NCI-H524 (cell line): Measurements from ENCODE around the gene MT1G.
"Not testable (repeated sequence)": the region's sequence is repeated elsewhere in the genome, so short reads cannot be mapped to it uniquely, and the experiment has no call there.

Experiments used
- DNase-seq, 2 experiments: peaks; one replicate each; lab custom pipeline; 2025; lab: John Stamatoyannopoulos, UW

Gene MT1G

DNA sequence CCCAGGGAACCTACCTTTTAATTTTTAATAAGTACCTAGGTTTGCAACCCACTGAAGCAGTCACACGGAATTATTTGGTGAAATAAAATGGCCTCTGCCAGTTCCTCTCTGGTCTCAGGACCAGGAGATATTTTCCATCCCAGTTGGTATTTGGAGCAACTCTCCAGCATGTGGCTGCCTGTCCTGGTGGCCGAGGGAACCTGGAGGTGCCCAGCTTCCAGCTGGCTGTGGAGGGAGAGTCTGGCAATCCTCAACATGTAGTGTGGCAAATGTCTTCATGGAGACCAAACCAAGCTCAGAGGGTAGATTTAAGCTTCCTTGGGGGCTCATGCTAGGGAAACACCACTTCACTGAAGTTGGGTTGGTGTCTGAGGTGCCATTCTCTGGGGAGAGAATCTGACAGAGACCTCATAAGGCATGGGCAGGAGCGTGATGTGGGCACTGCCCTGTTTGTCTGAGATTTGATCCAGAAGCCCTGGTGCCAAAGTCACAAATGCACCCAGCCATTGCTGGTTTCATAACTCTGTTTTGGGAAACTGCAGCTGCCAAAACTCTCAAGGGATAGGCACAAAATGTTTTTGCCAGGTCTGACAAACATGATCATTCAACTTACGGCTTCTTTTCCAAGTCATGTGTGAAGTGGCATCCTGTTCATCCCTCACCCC, 17.2 kb upstream of the MT1G start:
- no peak for DNase-seq

DNA sequence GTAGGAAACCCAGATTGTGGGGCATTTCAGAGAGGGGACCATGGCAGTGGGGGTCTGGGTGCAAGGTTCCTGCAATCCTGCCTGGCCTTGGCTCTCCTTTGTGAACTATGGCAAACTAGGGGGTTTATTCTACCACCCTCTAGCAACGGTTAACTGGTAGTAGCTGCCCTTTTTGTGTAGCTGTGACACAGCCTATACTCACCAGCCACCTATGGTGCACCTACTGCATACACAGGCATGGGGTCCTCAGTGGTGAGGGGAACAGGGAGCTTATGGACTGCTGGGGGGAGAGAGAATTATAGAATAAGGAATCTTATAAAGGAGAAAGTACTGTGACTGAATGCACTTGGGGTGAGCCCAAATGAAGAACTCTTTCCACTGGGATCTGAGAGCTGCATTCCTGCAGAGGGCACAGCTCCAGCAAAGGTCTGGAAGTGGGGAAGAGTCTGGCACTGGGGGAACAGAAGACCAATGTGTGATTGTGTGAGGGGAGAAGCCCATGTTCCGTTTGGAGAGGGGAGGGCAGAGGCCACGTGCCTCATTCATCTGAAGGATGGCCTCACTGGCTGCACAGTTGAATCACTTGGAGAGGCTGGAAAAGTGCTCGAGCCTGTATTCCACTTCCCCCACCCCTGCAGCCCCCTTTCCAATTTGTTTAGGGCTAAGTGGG, 16.5 kb upstream of the MT1G start:
- DNase-seq, result no peak

DNA sequence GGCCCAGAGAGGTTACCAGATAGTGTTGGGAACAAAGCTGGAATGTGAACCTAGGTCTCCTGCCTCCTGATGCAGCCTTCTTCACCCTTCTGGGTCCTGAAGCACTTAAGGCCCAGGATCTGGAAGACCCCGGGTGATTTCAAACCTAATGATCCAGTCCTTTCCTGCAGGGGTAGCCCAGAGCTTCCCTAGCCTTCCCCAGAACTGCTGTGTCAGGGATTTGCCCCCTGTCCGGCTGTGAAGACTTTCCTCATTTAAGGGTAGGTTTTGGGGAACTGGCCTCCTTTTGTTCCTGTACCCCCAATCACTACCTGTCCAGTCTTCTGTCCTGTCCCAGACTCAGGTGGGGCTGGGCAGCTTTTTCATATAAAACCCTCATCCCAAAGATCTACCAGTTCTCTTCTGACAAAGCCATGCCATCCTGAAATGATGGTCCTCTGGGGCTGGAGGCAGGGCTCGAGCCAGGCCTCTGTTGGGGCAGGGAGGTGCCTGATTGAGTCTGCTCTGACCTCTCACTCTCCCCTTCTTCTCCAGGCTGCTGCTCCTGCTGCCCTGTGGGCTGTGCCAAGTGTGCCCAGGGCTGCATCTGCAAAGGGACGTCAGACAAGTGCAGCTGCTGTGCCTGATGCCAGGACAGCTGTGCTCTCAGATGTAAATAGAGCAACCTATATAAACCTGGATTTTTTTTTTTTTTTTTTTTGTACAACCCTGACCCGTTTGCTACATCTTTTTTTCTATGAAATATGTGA, 15.7 kb upstream of the MT1G start:
- no peak for DNase-seq

DNA sequence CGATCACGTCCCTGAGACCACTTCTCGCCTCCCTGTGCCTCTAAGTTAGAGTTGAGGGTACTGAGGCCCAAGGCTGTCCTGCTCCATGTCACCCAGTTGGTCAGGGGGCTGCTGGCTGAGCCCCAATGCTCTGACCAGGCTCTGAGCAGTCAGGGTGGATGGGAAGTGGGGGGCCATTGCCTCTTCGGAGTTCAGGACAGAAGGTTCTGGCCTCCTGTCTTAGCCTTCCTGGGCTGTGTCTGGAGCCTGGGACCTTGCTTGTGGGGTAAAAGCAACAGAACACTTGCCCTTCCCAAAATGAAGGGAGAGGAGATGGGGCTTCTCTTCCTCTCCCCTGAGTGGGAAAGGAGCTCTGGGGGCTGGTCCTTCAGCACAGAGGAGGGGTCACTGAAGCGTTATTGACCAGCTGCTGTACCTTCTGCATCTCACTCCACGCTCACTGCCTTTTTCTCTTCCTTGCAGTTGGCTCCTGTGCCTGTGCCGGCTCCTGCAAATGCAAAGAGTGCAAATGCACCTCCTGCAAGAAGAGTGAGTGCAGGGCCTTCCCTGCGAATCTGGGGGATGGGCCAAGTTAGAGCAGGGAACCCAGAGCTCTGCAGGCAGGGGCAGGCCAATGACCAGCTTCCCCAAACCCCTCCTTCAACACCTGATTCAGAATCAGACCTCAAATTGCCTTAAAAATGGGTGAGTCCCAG, 15.0 kb upstream of the MT1G start:
- DNase-seq, result peak in 1 of 2 experiments; percentile 67

DNA sequence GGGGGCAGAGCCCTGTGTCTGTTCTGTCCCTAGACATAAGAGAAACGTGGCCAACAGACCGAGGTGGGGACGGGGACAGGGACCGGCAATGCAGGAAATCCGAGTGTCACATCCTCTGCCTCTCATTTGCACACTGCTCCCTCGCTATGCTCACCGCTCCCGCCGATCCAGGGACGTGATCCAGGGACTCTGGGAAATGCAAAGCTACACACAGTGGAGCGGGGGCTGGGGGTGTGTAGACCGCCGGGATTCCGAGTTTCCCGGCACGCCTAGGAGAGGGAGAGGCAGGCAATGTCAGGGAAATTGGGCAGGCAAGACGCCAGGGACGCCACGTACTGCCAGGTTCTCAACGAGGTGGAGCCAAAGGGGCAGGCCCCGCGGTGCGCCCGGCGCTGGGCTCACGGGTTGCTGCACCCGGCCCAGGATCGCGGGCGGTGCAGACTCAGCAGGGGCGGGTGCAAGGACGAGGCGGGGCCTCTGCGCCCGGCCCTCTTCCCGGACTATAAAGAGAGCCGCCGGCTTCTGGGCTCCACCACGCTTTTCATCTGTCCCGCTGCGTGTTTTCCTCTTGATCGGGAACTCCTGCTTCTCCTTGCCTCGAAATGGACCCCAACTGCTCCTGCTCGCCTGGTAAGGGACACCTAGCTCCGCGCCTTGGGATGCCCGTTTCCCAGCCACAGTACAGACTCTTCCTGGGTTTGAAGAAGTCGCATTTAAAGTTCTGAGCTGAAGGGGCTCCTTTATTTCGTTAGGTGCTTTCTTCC, 14.3 kb upstream of the MT1G start, which contains the start of gene MT1X:
Gene MT1X (plus strand): TSS at position 532 of the 764 bp plus-strand sequence. CDS start 71 bp downstream, at position 603.
- DNase-seq, result peak; percentile 66 to 92

DNA sequence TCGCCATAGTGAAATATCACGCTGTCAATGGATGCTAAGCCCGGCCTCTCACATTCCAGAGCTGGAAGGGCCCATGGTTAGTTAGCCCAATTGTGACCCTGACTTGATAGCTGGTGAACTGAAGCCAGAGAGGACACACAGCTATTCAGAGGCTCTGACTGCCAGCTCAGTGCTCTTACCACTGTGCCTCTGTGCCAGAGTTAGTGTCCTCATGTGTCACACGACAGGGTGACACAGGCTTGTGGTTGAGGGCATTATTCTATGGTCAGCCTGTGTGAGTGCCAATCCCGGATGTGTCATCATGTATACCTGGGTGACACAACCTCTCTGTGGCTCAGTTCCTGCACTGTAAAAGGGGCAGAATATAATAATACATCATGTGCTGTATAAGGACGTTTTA, 12.0 kb upstream of the MT1G start:
- DNase-seq, result no peak

DNA sequence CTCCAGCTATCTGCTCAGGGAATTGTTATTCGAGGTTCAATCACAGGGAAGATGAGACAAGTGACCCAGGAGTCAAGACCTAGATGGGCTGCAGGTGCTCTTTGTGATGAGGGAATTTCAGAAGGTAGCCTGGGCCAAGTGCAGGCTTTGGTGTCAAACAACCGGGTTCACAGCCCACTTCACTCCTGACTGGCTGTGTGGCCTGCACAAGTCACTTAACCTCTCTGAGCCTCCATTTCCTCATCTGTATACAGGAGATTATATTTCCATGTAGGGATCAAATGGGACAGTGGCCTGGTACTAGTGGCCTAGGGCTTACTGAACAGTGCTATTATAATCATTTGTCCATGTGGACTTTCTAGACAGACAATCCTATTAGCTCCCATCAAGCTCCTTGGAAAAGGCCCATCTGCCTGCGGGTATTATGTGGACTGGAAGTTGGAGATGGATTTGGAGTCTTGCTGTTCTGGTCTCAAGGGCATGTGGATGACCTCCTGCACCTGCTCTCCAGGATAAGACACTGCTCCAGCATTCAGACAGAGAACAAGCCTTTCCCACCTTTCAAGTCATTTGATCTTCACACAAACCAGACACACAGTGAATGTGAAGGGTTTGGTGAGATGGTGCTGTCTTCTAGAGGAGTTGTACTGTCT, 11.3 kb upstream of the MT1G start:
- DNase-seq, result peak in 1 of 2 experiments; percentile 66

DNA sequence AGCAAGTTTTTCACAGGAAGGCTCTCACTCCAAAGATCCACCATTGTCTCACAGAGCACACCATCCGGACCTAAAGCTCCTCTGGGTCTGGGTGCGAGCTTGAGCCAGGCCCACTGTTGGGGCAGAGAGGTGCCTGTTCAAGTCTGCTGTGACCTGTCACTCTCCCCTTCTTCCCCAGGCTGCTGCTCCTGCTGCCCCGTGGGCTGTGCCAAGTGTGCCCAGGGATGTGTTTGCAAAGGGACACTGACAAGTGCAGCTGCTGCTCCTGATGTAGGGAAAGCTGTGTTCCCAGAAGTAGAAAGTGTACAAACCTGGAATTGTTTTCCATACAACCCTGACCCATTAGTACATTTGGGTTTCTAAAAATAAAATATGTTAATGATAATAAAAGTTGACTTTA, 9.6 kb upstream of the MT1G start:
- DNase-seq, result no peak

DNA sequence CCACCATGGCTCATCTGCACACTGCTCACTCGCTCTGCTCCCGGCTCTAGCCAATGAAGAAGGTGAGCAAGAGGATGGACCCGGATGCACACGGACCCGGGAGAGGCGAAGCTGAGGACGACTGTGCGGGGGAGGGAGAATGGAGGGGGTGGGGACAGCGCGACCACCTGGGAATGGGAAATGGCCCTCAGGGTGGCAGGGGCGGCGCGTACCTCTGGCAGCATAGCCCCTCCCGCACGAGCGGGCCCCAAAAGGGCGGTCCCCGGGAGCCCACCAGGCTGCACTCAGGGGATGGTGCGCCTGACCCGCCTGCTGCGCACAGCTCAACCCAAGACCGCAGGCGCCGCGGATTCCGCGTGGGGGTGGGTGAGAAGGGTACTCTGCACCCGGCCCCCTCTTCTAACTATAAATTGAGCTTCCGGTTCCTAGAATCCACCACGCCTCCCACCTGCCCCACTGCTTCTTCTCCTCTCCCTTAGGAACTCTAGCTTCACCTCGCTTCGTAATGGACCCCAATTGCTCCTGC, 7.9 kb upstream of the MT1G start:
- DNase-seq, result no peak

DNA sequence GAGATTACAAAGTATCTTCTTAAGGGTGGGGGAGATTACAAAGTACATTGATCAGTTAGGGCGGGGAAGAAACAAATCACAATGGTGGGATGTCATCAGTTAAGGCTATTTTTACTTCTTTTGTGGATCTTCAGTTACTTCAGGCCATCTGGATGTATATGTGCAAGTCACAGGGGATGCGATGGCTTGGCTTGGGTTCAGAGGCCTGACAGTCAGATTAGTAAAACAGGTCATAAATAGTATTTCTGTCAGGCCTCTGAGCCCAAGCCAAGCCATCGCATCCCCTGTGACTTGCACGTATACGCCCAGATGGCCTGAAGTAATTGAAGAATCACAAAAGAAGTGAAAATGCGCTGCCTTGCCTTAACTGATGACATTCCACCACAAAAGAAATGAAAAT, 6.7 kb upstream of the MT1G start:
- DNase-seq, result not testable (repeated sequence)

DNA sequence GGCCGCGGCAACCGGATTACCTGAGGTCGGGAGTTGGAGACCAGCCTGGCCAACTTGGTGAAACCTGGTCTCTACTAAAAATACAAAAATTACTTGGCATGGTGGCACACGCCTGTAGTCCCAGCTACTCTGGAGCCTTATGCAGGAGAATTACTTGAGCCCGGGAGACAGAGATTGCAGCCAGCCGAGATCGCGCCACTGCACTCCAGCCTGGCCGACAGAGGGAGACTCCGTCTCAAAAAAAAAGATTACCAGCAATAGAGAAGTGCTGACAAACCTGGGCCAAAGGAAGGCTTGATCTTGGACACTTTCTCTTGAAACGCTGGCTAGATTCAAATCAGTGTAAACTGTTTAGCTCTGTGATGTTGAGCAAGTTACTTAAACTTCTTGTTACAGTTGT, 6.1 kb upstream of the MT1G start:
- peak in 1 of 2 experiments; percentile 35 for DNase-seq

DNA sequence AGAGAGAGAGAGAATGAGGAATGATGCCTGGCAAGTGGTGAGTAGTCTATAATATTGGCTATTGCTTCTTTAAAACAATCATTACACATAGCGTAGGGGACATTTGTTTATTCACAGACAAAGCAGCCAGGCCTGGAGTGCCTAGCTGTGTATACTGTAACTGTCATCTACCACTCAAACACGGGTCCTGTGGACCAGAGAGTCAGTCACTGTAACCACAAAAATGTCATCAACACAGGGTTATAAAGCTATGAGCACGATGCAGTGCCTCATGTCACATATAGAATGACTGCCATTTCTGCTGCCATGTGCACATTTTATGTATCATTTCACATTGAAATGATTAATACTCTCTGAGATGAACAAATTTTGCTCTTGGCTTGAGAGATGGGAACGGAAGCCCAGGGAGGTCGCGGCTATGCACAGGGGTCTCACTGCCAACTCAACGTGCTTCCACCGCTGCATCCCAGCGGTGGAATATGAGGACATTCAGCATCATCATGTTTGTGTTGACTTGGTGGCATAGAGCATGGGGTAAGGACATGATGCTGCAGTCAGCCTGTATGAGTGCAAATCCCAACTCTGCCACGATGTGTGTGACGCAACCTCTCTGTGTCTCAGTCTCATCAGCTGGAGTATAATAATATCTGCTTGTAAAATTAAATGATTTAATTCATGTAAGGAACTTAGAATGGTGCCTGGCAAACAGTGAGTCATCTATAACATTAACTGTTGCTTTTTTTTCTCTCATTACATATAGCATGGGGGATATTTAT, 5.1 kb upstream of the MT1G start:
- DNase-seq, result no peak

DNA sequence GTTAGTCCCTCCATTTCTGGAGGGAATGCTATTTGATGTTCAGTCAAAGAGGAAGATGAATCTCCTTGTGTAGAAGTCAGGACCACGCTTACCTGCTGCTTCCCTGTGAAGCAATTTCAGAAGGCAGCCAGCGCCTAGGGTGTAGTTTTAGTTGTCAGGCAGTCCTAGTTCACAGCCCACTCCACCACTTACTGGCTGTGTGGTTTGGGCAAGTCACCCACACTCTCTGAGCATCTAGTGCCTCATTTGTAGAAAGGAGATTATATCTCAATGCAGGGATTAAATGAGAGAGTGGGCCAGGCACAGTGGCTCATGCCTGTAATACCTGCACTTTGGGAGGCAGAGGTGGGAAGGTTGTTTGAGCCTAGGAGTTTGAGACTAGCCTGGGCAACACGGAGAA, 4.3 kb upstream of the MT1G start:
- not testable (repeated sequence) for DNase-seq

DNA sequence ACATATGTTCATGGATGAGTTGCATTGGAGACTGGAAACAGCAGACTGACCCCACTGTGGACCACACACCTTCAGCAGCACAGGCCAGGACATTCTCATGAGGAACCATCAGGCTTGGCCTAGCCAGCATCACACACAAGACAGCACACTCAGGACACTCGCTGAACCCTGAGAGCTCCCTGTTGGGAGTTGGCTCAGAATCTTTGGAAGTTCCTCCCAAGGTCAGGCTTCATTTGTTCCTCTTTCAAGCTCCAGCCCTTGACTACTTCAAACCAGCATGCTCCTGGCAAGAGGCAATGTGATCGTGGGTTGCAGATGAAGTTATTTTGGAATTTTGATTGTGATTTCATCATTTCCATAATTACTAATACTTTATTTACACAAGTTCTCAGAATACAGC, 3.8 kb upstream of the MT1G start:
- DNase-seq, result not testable (repeated sequence)

DNA sequence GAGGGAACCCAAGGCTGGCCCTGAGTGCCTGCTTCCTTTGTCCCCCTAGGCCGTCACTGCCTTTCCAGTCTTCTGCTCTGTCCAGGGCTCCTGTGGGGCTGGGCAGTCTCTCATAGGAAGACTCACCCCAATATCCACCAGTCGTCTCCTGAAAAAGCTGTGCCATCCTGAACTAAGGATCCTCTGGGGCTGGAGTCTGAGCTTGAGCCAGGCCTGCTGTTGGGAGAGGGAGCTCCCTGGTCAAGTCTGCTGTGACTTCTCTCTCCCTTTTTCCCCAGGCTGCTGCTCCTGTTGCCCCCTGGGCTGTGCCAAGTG, 2.7 kb upstream of the MT1G start:
- DNase-seq, result no peak

DNA sequence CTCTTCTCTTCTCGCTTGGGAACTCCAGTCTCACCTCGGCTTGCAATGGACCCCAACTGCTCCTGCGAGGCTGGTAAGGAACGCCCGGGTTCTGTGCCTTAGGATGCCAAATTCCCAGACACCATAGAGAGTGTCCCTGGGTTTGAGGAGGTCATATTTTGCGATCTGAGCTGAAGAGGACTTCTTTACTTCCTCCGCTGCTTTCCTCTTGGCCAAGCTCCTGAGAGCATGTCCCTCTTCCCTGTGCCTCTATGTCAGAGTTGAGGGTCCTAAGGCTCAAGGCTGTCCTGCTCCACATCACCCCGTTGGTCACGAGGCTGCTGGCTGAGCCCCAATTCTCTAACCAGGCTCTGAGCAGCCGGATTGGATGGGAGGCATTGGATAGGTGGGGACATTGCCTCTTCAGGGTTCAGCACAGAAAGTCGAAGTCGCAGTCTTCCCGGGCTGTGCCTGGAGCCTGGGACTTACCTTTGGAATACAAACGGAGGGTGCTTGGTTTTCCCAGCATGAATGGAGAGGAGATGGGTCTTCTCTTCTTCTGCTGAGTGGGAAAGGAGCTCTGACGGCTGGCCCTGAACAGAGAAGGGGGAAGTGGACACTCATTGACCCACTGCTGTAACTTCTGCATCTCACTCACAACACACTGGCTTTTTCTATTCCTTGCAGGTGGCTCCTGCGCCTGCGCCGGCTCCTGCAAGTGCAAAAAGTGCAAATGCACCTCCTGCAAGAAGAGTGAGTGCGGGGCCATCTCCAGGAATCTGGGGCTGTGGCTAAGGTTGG, 2.2 kb upstream of the MT1G start:
- no peak for DNase-seq

DNA sequence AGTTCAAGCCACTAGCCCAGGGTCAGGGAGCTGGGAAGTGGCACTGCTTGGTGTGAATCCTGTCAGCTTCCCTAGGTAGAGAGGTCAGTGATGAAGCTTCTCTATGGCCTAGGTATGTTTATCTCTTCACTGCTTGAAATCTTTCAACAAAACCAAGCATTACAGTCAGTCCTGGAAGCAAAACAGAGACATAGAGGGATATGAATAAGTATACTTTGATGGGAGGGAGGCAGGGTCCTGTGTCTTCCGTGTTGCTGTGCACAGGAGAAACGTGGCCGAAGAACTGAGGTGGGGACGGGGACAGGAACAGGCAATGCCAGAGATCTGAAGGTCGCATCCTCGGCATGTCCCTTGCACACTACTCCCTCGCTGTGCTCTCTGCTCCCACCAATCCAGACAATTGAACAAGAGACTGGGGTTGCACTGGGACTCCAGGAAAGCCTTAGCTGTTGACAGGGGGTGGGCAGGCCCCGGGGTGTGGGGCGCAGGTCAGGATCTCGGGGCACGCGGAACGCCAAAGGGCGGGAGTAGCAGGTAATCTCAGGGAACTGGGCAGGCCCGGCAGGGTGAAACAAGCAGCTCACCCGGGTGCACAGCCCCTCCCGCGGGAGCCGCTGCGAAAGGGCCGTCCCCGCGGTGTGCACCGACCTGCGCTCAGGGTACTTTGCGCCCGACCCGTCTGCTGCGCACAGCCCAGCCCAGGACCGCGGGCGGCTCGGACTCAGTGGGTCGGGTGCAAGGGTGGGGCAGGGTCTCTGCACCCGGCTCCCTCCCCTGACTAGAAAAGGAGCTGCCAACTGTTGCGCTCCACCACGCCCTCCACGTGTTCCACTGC, 1.4 kb upstream of the MT1G start, which contains the start of gene MT1H:
Gene MT1H (plus strand): TSS at position 810 of the 835 bp plus-strand sequence. CDS start 71 bp downstream, outside the sequence.
- peak in 1 of 2 experiments; percentile 19 for DNase-seq
